ENCODE data around the gene KCNMB2.
A peak's percentile ranks its signal among the peaks of the same experiment; 100 is the strongest.
"Not testable (repeated sequence)": the region's sequence is repeated elsewhere in the genome, so short reads cannot be mapped to it uniquely, and the experiment has no call there.

KCNMB2 gene

DNA sequence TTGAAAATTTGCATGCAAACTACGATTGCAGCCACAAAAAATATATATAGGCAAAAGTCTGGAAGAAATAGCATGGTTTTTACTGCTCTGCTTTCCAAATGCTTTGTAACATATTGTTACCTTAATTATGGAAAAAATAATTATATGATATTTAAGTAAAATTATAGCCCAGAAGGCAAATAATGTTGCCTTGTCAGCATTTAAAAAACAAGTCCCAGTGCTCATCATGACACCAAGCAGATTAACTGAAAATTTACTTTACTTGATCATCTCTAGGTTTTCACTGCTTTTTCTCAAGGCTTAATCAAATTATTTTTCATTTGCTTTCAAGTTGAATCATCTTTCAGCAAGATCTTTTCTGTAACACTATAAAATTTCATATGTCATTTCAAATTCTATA, 272.5 kb downstream of the KCNMB2 start:
- no peak for DNase-seq (ENCODE audit: low read depth in 2 of 2)

DNA sequence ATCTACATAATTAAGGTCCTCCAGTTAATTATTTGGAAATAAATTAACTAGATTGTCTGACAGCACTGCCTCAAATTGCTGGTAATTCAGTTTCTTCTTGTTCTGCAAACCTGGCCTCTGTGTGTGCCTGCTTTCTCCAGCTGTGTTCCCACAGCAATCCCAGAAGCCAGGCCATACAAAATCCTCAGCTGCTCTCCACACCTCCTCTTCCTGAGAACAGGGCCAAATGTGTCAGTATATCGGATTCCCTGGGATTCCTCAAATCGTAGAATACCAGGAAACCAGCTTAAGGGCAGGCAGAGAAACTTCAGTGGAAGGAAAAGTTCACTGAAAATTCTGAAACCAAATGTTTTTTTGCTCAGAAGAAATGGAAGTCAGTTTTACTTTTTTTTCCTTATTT, 273.9 kb downstream of the KCNMB2 start:
- no peak for DNase-seq (ENCODE audit: low read depth in 2 of 2)

DNA sequence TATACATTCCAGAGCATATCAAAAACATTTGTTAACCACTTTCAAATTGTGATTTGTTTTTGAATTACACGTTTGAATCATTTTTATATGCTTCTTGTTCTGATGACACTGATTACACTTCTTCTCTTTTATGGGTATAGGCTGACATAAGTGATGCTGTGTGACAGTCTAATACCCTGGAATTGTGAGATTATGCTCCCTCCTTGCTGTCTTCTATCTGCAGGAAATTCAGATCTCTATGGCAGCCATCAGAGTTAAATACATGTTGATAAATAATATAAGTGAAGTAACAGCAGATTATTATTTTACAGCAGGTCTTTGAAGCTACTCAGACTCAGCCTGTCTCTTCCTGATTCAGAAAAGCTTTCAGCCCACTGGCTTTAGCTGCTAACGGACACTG, 286.5 kb downstream of the KCNMB2 start:
- DNase-seq (ENCODE audit: low read depth in 2 of 2): no peak

DNA sequence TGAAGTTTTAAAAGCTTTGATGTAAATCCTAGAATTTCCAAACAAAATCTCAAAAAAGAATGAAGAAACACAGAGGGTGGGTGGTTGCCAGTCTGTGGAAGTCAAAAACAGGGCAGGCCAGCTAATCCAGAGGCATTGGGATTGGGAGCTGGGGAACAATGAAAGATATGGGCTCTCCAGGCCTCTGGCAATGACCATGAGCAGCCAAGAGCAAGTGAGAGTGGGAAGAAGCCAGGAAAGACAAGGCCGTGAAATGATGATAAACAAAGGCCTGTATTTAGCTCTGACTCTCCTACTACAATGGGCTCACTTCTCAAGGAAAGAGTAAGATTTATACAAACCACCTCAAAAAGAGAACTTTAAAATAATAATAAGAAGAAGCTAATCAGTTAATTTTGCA, 286.9 kb downstream of the KCNMB2 start:
- DNase-seq (ENCODE audit: low read depth in 2 of 2): no peak

DNA sequence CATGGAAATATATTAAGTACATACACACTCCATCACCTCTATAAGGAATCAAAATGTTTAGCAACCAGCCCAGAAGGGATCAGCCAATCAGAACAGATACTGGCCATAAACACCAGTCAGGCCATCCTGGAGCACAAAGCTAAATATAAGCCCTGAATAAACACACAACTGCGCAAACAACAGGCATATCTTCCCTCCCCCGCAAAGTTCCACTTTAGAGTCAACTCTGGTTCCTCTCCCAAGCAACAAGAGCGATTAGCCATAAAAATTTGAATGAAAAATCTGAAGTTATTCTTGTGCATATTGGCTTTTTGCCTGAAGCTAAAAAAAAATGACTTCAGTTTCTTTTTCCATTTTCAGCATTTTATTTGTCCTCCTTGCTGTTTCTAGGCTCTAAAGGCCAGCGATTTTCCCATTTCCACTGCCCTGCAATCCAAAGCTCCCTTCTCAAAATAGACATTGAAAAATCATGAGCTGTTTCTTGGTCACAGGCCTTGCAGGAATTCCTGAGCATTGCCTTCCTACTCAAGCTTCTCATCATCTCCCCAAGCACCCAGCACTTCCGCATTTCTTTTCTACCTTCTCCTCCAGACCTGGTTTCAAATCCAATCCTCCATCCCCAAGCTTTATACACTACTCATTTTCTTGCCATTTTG, 287.5 kb downstream of the KCNMB2 start:
- no peak for DNase-seq (ENCODE audit: low read depth in 2 of 2)

DNA sequence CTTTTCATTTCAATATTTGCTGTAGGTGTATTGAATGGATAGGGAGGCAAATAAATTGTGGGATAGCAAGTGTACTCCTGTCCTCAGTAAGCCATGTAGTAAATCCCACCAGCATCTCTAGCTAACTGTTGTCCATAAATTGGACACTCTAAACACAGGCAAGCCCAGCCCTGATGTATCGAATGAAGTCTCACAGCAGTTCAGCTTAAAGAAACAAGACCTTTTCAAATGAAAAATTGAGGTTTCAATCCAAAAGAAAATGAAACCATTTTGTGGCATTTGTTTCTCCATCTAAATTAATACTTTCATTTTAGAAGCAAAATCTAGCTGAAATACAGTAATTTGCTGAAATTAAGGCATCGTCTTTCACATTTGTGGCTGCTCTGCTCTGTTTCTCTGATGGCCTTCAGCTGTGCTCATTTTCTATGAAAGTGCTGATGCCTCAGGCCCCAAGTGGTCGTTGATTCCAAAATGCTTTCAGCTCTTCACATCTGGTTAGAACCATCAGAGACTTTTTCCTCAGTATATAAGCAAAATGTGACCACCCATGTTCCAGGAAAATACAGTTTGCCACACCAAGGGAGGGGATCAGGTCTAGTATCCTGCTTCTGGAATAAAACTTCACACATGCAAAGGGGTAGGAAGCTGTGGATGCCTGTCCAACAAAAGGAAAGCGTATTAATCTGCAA, 290.3 kb downstream of the KCNMB2 start:
- no peak for DNase-seq (ENCODE audit: low read depth in 2 of 2)

DNA sequence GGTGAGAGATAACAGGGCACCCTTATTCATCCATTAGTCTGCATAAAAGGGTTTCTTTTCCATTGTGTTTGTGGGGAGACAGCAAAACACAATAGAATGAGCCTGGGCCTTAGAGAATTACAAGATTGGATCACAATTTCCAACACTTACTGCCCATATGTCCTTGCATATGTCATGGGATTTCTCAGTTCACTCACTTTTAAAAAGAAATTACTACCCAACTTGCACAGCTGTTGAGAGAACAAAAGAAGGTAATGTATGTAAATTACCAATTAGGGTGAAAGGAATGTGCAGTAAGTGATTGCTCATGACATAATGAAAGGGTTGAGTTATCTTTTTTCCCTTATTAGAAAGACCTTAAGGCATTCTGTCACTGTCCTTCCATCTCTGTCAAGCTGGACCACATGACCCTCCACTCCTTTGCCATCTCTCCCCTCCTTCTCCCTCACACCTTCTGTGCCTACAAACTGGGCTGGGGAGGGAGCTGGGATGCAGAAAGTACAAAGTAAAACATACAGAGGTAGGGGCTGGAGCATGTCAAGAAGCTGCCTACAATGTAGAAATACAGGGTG, 291.1 kb downstream of the KCNMB2 start:
- no peak for DNase-seq (ENCODE audit: low read depth in 2 of 2)

DNA sequence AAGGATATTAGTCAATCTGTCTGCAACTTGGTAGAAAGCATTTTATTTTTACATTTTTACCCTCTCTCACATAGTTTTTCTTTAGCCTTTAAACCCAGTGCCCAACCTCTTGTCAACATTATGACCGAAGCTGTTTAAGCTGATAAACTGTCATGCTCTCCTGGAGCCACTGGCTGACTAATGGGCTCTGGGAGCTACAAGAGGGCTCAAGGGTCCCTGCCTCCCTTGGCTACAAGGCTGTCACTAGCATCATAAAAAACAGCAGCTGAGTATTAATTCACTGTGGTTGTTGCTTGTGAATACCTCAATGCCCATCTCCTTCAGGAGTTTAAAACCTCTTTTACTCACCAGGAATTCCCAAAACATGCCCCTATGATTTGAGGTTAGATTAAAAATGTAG, 297.5 kb downstream of the KCNMB2 start:
- DNase-seq (ENCODE audit: low read depth in 2 of 2): no peak

DNA sequence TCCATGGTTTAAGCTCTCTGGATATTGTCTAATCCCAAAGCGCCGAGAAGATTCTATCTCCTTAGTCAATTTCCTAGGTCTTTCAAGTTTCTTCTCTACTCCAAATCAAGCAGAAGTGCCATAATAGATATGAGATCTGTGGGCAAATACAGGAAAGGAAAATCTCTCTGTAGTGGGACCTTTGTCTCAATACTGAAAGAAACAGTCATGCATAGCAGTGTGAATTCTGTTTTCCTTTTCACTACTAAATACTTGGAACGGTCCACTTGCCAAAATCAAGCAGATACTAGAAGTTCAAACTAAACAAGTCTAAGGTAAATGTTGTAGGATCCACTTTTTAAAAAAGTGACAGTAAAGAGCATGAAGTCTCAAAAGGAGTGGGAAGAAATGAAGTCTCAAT, 298.8 kb downstream of the KCNMB2 start:
- DNase-seq (ENCODE audit: low read depth in 2 of 2): no peak

DNA sequence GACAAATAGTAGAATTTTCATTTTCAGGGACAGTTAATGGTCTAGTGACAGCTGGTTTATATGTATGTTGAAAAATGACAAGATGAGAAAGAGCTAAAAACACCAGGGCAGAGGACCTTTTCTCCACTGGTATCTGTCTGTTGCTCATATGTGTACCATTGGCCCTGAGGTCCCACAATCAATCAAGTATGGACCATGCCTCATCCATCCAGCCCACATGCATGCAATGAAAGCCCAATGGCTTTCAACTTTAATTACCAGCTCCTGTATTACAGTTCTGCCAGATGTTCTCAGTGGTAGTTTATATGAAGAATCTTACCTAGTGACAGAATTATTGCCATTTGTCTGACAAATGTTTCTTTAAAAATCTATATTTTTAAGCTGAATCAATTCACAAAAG, 301.3 kb downstream of the KCNMB2 start:
- no peak for DNase-seq (ENCODE audit: low read depth in 2 of 2)

DNA sequence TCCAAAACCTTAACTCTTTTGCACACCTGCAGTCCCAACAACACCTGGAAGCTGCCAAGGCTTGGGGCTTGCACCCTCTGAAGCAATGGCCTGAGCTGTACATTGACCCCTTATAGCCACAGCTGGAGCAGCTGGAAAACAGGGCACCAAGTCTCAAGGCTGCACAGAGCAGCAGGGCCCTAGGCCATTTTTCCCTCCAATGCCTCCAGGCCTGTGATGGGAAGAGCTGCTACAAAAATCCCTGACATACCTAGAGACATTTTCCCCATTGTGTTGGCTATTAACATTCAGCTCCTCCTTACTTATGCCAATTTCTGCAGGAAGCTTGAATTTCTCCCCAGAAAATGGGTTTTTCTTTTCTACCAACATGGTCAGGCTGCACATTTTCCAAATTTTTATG, 304.4 kb downstream of the KCNMB2 start:
- DNase-seq (ENCODE audit: low read depth in 2 of 2): no peak

DNA sequence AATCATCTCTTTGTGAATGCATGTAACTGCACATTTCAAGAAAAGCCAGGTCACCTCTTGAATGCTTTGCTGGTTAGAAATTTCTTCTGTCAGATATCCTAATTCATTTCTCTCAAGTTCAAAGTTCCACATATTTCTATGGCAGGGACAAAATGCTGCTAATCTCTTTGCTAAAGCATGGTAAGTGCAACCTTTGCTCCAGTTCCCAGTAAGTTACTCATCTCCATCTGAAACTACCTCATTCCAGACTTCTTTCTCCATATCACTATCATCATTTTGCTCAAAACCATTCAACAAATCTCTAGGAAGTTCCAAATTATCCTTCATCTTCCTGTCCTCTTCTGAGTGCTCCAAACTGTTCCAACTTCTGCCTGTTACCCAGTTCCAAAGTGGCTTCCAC, 304.8 kb downstream of the KCNMB2 start:
- no peak for DNase-seq (ENCODE audit: low read depth in 2 of 2)

DNA sequence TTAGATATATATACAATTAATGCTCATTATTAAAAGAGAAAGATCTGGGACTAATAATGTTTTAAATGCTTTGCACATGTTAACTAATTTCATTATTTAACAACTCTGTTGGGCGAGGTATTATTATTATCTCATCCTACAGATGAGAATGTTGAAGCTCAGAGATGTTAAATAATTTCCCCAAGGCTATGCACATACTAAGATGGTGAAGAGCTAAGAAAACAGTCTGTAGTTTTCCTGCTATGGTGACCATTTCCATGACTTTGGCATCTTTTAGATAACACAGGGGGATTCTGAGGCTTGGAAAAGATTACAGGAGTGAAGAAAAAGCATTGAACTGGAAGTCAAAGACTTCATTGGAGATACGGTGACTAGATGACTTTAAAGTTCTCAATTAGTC, 308.7 kb downstream of the KCNMB2 start:
- DNase-seq (ENCODE audit: low read depth in 2 of 2): no peak

DNA sequence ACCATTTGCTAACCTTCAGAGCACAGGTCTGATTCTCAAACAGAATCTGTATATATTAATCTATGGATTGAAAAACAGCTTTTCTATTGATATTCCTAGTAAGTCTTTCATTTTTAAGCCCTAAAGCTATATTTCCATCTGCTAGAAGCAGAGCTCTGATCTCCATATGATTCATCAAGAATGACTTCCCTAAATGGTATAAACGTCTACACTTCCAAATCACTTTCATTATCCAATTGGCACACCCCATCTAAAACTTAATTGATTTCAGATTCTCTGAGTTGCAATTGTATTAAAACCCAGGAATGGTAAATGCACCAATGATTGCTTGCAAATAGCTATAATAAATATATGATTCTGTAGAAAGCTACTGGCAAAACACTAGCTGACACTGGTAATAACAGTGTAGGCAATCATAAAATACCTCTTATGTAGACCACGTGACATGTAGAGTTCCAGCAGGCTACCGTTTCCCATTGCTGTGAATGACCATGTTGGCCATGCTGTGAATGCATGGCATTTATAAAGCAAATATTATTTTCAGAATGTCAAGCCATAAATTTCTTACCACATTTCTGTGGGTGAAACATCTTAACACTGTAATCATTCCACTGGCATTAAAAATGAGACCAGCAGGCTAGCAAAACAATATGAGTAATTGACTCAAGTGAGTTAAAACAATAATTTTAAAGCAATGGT, 309.3 kb downstream of the KCNMB2 start:
- peak; percentile 10 to 15 for DNase-seq (ENCODE audit: low read depth in 2 of 2)

DNA sequence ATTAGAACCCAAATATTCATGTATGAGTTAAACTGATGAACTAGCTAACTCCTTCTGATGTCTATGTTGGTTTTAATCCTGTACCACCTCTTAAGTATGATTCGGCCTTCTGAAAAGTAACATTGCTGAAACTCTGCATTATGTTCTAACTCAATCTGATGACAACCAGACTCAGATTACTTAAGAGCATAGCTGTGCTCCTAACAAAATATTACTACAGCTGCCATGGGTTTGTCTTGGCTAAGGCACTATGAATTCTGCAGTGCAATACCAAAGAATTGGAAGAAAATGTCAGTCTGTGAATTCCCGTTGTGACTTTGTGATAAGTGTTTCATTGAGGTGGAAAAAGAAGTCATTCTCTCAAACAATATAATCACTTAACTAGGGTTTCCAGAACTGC, 311.0 kb downstream of the KCNMB2 start:
- no peak for DNase-seq (ENCODE audit: low read depth in 2 of 2)

DNA sequence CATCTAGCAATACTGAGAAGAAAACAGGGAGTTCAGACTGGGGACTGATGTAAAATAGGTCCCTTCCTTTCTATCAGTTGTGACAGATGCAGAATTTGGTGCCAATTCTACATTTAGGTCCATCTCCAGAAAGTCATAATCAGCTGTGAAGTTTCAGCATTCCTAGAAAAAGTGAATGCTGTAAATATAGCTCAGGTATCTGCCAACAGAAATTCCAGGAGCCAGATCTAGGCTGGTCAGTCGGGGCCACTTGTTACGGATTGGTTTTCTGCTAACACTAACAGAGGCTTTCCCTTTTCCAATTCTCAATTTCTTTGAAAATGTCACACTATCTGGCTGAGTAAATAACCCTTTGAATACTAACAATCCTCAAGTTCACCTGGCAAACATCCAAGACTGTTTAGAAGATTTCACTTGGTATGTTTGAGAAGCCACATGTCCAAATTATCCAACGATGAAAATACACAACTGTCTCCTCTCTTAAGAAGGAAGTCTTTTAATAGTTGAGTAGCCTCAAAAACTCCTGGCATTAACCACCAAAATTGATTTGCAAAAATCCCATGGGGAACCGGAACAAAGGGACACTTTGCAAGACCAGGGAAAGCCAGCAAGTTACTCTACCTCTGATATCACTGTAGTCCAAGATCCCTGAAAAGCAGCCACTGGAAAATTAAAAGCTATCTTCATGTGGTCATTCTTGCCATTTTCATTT, 313.1 kb downstream of the KCNMB2 start:
- no peak for DNase-seq (ENCODE audit: low read depth in 2 of 2)

DNA sequence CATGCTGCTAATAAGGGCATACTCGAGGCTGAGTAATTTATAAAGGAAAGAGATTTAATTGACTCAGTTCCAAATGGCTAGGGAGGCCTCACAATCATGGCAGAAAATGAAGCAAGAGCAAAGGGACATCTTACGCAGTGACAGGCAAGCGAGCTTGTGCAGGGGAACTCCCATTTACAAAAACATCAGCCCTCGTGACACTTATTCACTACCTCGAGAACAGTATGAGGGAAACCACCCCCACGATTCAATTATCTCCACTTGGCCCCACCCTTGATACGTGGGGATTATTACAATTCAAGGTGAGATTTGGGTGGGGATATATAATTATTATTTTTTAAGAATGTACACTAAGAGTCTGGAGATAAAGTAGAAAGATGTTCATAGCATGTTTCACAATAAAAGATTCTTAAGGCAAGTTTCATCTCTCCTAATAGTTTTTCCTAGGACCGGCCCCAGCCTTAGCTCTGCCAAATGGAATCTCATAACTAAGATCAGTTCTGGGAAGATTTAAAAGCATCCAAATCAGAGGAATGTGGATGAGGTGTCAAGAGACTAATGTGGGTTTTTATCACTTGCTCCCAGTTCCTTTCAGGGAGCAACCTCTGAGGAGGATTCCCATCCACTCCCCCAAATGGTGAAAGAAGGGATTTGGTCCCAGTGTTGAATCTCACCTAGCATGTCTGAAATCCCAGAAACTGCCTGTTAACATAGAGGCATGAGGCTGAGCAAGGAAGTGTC, 314.4 kb downstream of the KCNMB2 start:
- no peak for DNase-seq (ENCODE audit: low read depth in 2 of 2)

DNA sequence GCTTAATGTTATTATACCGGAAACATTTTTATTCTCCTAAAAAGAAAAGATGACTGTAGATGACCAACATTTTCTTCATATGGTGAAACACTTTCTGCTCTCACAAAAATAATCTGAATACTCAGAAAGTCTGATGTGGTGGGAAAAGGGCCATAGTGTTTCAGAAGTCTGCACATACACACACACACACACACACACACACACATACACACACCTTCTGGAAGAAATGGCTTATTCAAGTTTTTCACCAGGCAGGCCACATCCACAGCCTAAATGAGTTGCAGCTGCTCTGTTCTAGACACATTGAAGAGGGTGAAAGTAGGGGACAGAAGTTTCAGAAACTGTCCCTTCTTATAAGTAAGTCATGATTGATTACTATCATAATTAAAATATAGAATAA, 315.3 kb downstream of the KCNMB2 start:
- DNase-seq (ENCODE audit: low read depth in 2 of 2): no peak

DNA sequence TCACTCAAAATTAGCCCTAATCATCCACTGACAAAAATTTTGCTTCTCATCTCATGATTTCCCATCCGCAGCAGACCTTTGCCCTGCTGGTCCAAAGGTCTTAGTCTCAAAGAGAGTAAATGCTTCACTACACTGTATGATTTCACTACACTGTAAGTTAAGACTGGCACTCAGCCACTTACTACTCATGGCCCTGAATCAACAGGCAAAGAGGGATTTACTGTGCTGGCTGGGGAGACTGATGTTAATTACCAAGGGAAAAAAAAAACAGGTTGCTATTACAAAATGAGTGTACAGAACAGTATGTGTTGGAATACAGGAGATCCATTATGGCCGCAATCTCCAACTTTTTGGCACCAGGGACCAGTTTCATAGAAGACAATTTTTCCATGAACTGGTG, 320.6 kb downstream of the KCNMB2 start:
- no peak for DNase-seq (ENCODE audit: low read depth in 2 of 2)

DNA sequence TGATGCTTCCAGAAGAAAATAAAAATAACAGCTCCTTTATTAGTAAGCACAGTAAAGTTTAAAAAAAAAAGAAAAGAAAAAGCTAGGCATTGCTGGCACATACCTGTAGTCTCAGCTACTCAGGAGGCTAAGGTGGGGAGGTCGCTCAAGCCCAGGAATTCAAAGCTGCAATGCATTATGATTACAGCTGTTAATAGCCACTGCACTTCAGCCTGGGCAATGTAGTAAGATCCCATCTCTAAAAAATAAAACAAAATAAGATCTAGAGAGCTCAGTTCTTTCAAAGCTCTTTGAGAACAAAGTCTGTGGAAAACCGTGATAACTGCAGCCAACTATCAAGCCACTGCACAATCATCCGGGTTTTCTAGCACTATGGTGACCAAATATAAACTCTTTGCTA, 323.1 kb downstream of the KCNMB2 start:
- no peak for DNase-seq (ENCODE audit: low read depth in 2 of 2)

DNA sequence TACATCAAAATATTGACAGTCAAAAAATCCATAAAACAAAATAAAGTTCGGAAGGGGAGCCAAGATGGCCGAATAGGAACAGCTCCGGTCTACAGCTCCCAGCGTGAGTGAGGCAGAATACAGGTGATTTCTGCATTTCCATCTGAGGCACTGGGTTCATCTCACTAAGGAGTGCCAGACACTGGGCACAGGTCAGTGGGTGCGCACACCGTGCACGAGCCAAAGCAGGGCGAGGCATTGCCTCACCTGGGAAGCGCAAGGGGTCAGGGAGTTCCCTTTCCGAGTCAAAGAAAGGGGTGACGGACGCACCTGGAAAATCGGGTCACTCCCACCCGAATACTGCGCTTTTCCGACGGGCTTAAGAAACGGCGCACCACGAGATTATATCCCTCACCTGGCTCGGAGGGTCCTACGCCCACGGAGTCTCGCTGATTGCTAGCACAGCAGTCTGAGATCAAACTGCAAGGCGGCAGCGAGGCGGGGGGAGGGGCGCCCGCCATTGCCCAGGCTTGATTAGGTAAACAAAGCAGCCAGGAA, 323.7 kb downstream of the KCNMB2 start:
- not testable (repeated sequence) for DNase-seq (ENCODE audit: low read depth in 2 of 2)

Data from fibroblast of skin of left quadriceps (primary cell).